Measurements from ENCODE around the gene AIPL1.

AIPL1 gene

GRCh38 chr17:6443692-6444570 is 9.0 kb upstream of the AIPL1 start, which contains the start of gene PIMREG:
Gene PIMREG (plus strand): TSS chr17:6444455. CDS start chr17:6445111, 656 bp downstream.
- Histone ChIP-seq H3F3A (ENCODE audit: low read depth) (peaks cover 2% of the 10 kb centered on the region; the same call in 1 of the 2 replicates), H2AFZ (ENCODE audit: low read length) (peak within 1 kb of the TSS; percentile 88), H3K4me2 (ENCODE audit: low read depth, low read length, poor library complexity, severe bottlenecking) (peak within 1 kb of the TSS; percentile 98), H3K4me1 (ENCODE audit: insufficient read depth, low read length, poor library complexity, severe bottlenecking) (peaks cover 24% of the 10 kb centered on the region), H3K9me2 (replicated peaks; ENCODE audit: low read depth, low read length) (no peaks in the 10 kb centered on the region), H3K9ac (ENCODE audit: low read depth, low read length, poor library complexity, severe bottlenecking) (peak within 1 kb of the TSS; percentile 91), H3K36me3 (ENCODE audit: insufficient read depth, low read length) (peaks cover 22% of the 10 kb centered on the region; the same call in 1 of the 2 replicates), H3K9me3 (ENCODE audit: insufficient read depth, low read depth, low read length) (no peaks in the 10 kb centered on the region), H4K20me1 (ENCODE audit: insufficient read depth, low read length, poor library complexity, severe bottlenecking) (peaks cover 20% of the 10 kb centered on the region), H3K27me3 (ENCODE audit: insufficient read depth, low read length, poor library complexity, severe bottlenecking) (no peaks in the 10 kb centered on the region), H3K79me2 (ENCODE audit: insufficient read depth, low read length) (peaks cover 43% of the 10 kb centered on the region), H3K4me3 (ENCODE audit: low read length, poor library complexity, severe bottlenecking) (peak within 1 kb of the TSS; percentile 87)
- no peak for TF ChIP-seq EZH2phosphoT487 (IDR thresholded peaks at IDR 0.05; ENCODE audit: borderline replicate concordance)

GRCh38 chr17:6442775-6443174 is 7.9 kb upstream of the AIPL1 start:
- H3F3A ChIP-seq (ENCODE audit: low read depth): peaks cover 2% of the 10 kb centered on the region; the same call in 1 of the 2 replicates
- H2AFZ ChIP-seq (ENCODE audit: low read length): no peak overlapping the region
- peak overlapping the region; percentile 87 for H3K4me3 ChIP-seq (ENCODE audit: low read length, poor library complexity, severe bottlenecking)
- peaks cover 24% of the 10 kb centered on the region for H3K4me1 ChIP-seq (ENCODE audit: insufficient read depth, low read length, poor library complexity, severe bottlenecking)
- H3K27me3 ChIP-seq (ENCODE audit: insufficient read depth, low read length, poor library complexity, severe bottlenecking): no peaks in the 10 kb centered on the region
- peak overlapping the region; percentile 87 for H3K4me2 ChIP-seq (ENCODE audit: low read depth, low read length, poor library complexity, severe bottlenecking)
- TF ChIP-seq CTCF (conservative IDR thresholded peaks at IDR 0.05; ENCODE audit: low read length): no peak
- TF ChIP-seq EZH2phosphoT487 (IDR thresholded peaks at IDR 0.05; ENCODE audit: borderline replicate concordance): no peak
- peaks cover 33% of the 10 kb centered on the region for H3K79me2 ChIP-seq (ENCODE audit: insufficient read depth, low read length)
- no peaks in the 10 kb centered on the region for H3K9me2 ChIP-seq (replicated peaks; ENCODE audit: low read depth, low read length)
- no peaks in the 10 kb centered on the region for H3K9me3 ChIP-seq (ENCODE audit: insufficient read depth, low read depth, low read length)
- peak overlapping the region; percentile 91 for H3K9ac ChIP-seq (ENCODE audit: low read depth, low read length, poor library complexity, severe bottlenecking)
- H3K36me3 ChIP-seq (ENCODE audit: insufficient read depth, low read length): peaks cover 16% of the 10 kb centered on the region; the same call in 1 of the 2 replicates
- peaks cover 20% of the 10 kb centered on the region for H4K20me1 ChIP-seq (ENCODE audit: insufficient read depth, low read length, poor library complexity, severe bottlenecking)

- no peak overlapping the region for H3K9ac ChIP-seq (ENCODE audit: low read depth, low read length, poor library complexity, severe bottlenecking)
- no peaks in the 10 kb centered on the region for H3K9me2 ChIP-seq (replicated peaks; ENCODE audit: low read depth, low read length)
- H3F3A ChIP-seq (ENCODE audit: low read depth): peaks cover 2% of the 10 kb centered on the region; the same call in 1 of the 2 replicates
- peaks cover 5% of the 10 kb centered on the region for H3K4me1 ChIP-seq (ENCODE audit: insufficient read depth, low read length, poor library complexity, severe bottlenecking)
- H3K9me3 ChIP-seq (ENCODE audit: insufficient read depth, low read depth, low read length): no peaks in the 10 kb centered on the region
- no peak overlapping the region for H2AFZ ChIP-seq (ENCODE audit: low read length)
- TF ChIP-seq EZH2phosphoT487 (IDR thresholded peaks at IDR 0.05; ENCODE audit: borderline replicate concordance): no peak
- no peak for TF ChIP-seq CTCF (conservative IDR thresholded peaks at IDR 0.05; ENCODE audit: low read length)
- H3K27me3 ChIP-seq (ENCODE audit: insufficient read depth, low read length, poor library complexity, severe bottlenecking): no peaks in the 10 kb centered on the region
- peaks cover 7% of the 10 kb centered on the region for H3K79me2 ChIP-seq (ENCODE audit: insufficient read depth, low read length)
- no peak overlapping the region for H3K4me2 ChIP-seq (ENCODE audit: low read depth, low read length, poor library complexity, severe bottlenecking)
- H4K20me1 ChIP-seq (ENCODE audit: insufficient read depth, low read length, poor library complexity, severe bottlenecking): peaks cover 2% of the 10 kb centered on the region
- H3K4me3 ChIP-seq (ENCODE audit: low read length, poor library complexity, severe bottlenecking): no peak overlapping the region
- H3K36me3 ChIP-seq (ENCODE audit: insufficient read depth, low read length): no peaks in the 10 kb centered on the region
These were observed 5.0 kb upstream of the AIPL1 start for GRCh38 chr17:6439951-6440350.
